Measurements from ENCODE around the gene FICD.
"Not testable (repeated sequence)": the region's sequence is repeated elsewhere in the genome, so short reads cannot be mapped to it uniquely, and the experiment has no call there.

FICD gene

GRCh38 chr12:108538146-108538545 is 23.1 kb downstream of the FICD start:
- DNase-seq (ENCODE audit: low spot score) = no peak

GRCh38 chr12:108538616-108539195 is 23.6 kb downstream of the FICD start:
- DNase-seq (ENCODE audit: low spot score) = no peak

GRCh38 chr12:108542320-108542719 is 27.2 kb downstream of the FICD start:
- no peak for DNase-seq (ENCODE audit: low spot score)

GRCh38 chr12:108543652-108544051 is 28.6 kb downstream of the FICD start:
- DNase-seq (ENCODE audit: low spot score) = no peak

GRCh38 chr12:108547686-108548085 is 32.6 kb downstream of the FICD start:
- no peak for DNase-seq (ENCODE audit: low spot score)

- DNase-seq (ENCODE audit: low spot score) = no peak
Observed at GRCh38 chr12:108548954-108549521, 34.0 kb downstream of the FICD start.

DNA sequence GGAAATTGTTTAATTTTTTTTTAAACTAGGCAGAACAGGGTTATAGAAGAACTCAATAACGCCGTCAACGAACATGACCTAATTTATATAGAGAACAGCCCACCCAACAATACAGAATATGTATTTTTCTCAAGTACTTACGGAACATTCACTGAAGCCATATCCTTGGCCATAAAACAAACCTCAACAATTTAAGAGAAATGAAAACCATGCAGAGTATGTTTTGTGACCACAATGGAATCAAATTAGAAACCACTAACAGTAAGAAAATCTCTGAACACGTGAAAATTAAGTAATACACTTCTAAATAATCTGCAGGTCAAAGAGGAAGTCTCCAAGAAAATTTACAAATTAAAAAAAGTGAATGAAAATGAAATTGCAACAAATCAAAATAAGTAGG is 36.5 kb downstream of the FICD start:
- no peak for DNase-seq (ENCODE audit: low spot score)

- no peak for DNase-seq (ENCODE audit: low spot score)
Observed at GRCh38 chr12:108553799-108554198, 38.7 kb downstream of the FICD start.

GRCh38 chr12:108555383-108555782 is 40.3 kb downstream of the FICD start:
- not testable (repeated sequence) for DNase-seq (ENCODE audit: low spot score)

- no peak for DNase-seq (ENCODE audit: low spot score)
Observed at GRCh38 chr12:108559007-108559655, 44.1 kb downstream of the FICD start.

DNA sequence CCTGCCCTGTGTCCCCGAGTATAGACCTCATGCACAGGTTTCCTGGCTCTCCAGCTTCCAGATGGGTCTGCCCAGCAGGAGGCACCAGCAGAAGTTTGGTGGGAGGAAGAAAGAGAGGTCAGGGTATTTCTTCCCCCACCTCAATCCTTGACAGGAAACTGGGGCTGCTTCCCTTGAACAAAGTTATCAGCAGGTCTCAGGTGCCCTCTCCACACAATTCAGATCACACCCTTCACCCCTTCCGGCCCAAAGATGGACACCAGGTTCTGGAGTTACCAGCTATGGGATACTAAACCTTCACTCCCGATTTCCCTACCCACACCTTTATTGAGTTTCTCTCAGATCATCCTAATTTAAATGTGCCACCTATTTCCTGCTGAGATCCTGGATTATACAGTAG is 44.7 kb downstream of the FICD start:
- no peak for DNase-seq (ENCODE audit: low spot score)

GRCh38 chr12:108560321-108560721 is 45.2 kb downstream of the FICD start:
- DNase-seq (ENCODE audit: low spot score) = no peak

DNA sequence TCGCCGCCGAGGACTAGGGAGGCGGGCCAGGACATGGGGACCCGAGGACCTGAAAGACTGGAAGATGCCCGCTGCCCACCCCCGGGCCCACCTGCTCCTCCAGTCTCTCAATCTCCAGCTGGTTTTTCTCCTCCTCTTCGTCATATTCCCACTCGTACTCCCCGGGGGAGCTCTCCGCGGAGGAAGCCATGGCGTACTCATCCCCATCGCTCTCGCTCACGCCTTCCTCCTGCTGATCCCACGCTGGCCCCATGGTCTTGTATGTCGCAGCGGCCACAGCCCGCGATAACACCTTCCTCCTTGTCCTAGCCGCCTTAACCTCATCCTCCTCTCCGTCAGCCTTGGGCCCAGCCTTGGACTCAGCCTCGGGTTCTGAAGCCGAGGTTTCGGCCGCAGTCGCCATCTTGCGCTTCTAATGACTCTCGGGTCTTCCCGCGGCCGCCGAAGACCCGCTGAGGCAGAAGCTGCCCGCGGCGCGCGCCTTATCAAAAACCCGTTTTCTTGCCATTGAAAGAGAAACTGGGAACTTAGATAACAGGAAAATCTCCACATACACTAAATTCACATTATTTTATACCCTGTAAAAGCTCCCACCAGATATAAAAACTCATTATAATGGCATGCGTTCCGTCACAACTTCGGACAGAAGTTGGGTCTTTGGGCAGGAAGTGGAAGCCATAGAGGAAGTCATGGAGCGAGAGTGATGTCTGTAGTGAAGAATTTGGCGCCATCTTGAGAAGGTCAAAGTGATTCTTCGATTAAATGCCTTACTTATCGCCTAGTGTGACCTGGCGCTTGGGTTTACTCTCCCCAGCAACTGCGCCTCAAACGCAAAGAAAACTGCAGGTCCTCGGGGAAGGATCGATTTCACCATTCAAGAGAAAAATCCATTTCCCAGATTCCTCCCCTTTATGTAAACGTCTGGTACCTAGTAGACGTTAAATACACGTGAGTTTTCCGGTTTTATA is 46.0 kb downstream of the FICD start, which contains the start of gene SART3:
Gene SART3 (minus strand): TSS at position 422 of the 968 bp plus-strand sequence. CDS start 19 bp downstream, at position 403.
- peak; percentile 92 for DNase-seq (ENCODE audit: low spot score)

GRCh38 chr12:108561852-108562347 is 46.8 kb downstream of the FICD start:
- DNase-seq (ENCODE audit: low spot score) = no peak

- DNase-seq (ENCODE audit: low spot score) = peak; percentile 99
Observed at GRCh38 chr12:108562348-108563135, 47.5 kb downstream of the FICD start, which contains the start of gene ISCU. TSS of gene ISCU (plus strand) at chr12:108562596. CDS start at chr12:108562623, 27 bp downstream.

GRCh38 chr12:108563136-108563803 is 48.2 kb downstream of the FICD start:
- peak; percentile 91 for DNase-seq (ENCODE audit: low spot score)

GRCh38 chr12:108563804-108564151 is 48.7 kb downstream of the FICD start:
- DNase-seq (ENCODE audit: low spot score) = no peak

DNA sequence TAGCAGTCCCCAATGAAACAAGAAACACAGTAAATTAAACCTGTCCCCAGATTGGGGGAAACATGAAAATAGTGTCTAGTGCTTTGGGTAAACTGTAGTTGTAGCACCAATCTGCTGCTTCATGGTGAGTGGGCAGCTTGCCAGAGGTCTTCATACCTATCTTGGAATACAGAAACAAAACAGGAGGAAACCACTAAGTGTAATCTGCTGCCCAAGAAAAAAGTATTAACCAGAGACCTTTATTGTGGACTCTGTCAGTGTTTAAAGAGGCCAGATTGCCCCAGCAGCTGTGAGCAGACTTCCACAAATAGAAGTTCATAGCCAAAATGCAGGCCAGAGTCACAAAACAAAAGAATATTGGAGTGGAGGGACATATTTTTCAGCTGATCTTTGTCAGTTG is 49.6 kb downstream of the FICD start:
- no peak for DNase-seq (ENCODE audit: low spot score)

DNA sequence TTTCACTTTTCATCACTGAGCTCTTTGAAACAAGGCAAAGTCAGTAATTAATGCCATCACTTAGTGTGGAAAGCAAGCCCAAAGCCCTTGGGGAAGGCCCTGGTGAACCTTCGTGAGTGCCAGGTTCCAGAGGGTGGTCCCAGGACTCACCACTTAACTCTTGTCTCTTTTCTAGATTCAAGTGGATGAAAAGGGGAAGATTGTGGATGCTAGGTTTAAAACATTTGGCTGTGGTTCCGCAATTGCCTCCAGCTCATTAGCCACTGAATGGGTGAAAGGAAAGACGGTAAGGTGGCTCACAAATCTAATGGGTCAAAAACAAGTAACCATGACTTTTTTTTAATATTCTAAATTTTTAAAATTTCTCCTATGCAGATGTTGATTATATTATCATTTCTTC is 50.1 kb downstream of the FICD start:
- no peak for DNase-seq (ENCODE audit: low spot score)

- no peak for DNase-seq (ENCODE audit: low spot score)
Observed at GRCh38 chr12:108565976-108566375, 50.9 kb downstream of the FICD start.

- no peak for DNase-seq (ENCODE audit: low spot score)
Observed at GRCh38 chr12:108566452-108566851, 51.4 kb downstream of the FICD start.
